Fibroblast of villous mesenchyme (primary cell): ENCODE results near the gene KAZN. TPM values are rescaled to one million over a fixed set of nuclear protein-coding genes. Genes with fewer than 3 reads are reported as not detected.

Experiments
- DNase-seq: peaks from one replicate; pipeline ENCODE4 v3.0.0-alpha.2; 2010; ENCODE audit warnings: low read depth
- H3K4me3 ChIP-seq: 2 replicates; pipeline ENCODE4 v1.5.1; 2011; ENCODE audit warnings: low read depth, mild to moderate bottlenecking, low read length
- CTCF ChIP-seq: IDR thresholded peaks from 2 replicates; pipeline ENCODE4 v1.5.1; 2012; ENCODE audit warnings: low read depth, mild to moderate bottlenecking, low read length; ENCODE audit not compliant: insufficient read depth
- total RNA-seq: library from RNA; depleted of rRNA; stranded (reverse); fragments of >200 nt; gene quantifications from 2 replicates; pipeline ENCODE4 v1.2.3, GENCODE V29; 2012

Gene KAZN
- total RNA-seq, 1 donor, result 8.6 TPM

GRCh38 chr1:14715266-14715665 lies 116.8 kb downstream of the KAZN start:
- no peak for TF ChIP-seq CTCF
- no peak overlapping the region for H3K4me3 ChIP-seq
- DNase-seq, result no peak

DNA sequence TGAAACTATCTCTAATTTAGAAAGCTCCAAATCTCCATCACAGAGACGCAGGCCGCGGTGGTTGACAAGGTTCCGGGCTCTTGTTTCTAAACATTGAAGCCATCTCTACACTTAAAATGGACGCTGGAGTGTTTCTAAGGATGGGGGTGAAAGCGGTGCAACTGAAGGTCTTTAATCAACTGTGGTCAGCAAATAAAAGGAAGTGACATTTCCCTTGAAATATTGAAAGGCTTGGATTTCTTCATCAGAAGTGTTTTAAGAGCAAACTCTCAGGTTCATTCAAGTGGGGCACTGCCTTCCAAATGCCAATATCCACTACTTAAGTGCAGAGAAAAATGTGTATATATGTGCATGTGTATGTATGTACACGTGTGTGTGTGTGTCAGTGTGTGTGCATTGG lies 117.3 kb downstream of the KAZN start:
- no peak for DNase-seq
- no peak overlapping the region for H3K4me3 ChIP-seq
- no peak for TF ChIP-seq CTCF

DNA sequence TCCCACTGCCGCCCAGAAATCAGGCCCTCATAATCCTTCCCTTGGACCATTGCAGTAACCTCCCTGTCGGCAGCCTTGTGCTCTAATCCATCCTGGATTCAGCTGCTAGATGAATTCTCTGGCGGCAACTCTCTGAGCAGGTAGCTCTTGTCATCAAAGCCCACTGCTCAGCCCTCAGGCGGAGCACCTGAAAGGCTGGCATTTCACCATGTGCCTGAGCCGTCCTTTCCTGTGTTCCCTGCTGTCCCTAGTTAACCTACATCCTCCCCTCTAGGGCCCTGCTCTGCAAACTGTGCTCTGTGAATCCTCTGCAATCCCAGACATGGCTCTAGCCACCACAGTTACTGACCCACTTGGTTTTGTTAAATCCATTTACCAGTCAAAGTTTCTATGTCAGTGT lies 118.0 kb downstream of the KAZN start:
- no peak overlapping the region for H3K4me3 ChIP-seq
- TF ChIP-seq CTCF, result no peak
- DNase-seq, result no peak

- no peak for TF ChIP-seq CTCF
- no peak for DNase-seq
- no peak overlapping the region for H3K4me3 ChIP-seq
Measured at GRCh38 chr1:14718476-14718875, 120.0 kb downstream of the KAZN start.

DNA sequence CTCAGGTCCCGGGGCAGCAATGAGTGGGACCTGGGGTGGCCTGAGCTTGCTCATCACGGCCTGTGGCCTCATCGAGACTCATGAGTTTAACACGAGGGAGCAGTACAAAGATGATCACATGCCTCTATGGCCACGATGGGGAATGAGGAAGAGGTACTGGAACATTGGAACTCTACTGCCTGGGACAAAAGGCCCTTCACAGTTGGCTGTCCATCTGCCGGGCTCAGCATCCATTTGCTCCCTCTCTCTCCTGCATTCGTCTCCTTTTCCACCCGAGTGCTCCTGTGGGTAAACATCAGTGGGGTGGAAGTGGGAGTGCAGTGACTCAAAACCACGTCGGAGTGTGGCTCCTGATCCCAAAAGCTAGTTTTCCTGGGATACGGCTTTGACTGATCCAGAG lies 124.9 kb downstream of the KAZN start:
- no peak for DNase-seq
- no peak for TF ChIP-seq CTCF
- H3K4me3 ChIP-seq, result no peak overlapping the region

GRCh38 chr1:14724246-14724645 lies 125.8 kb downstream of the KAZN start:
- TF ChIP-seq CTCF, result no peak
- DNase-seq, result no peak
- H3K4me3 ChIP-seq, result no peak overlapping the region

- H3K4me3 ChIP-seq, result no peak overlapping the region
- no peak for TF ChIP-seq CTCF
- DNase-seq, result no peak
Measured at GRCh38 chr1:14724678-14725077, 126.2 kb downstream of the KAZN start.
